IPS-20b (cell line): Measurements from ENCODE around the gene MRM3.
"Not testable (repeated sequence)": the region's sequence is repeated elsewhere in the genome, so short reads cannot be mapped to it uniquely, and the experiment has no call there.

Source experiments
- H3K27ac ChIP-seq: one replicate; pipeline ENCODE4 v1.5.1; 2013; ENCODE audit warnings: low read length
- H3K27me3 ChIP-seq: 2 replicates; pipeline ENCODE4 v1.6.1; 2013; ENCODE audit warnings: mild to moderate bottlenecking, low read length, inconsistent platforms; ENCODE audit not compliant: insufficient read depth
- H3K36me3 ChIP-seq: 2 replicates; pipeline ENCODE4 v1.6.1; 2013; ENCODE audit warnings: low read depth, mild to moderate bottlenecking, inconsistent platforms, low read length, moderate library complexity; ENCODE audit not compliant: insufficient read depth
- H3K4me1 ChIP-seq: 2 replicates; pipeline ENCODE4 v1.6.1; 2013; ENCODE audit warnings: mild to moderate bottlenecking, control low read depth, inconsistent platforms, low read length, moderate library complexity; ENCODE audit not compliant: insufficient read depth
- H3K4me3 ChIP-seq: 2 replicates; pipeline ENCODE4 v1.5.1; 2013; ENCODE audit warnings: mild to moderate bottlenecking, low read length, inconsistent platforms
- H3K9ac ChIP-seq: 2 replicates; pipeline ENCODE4 v1.6.1; 2013; ENCODE audit warnings: low read depth, mild to moderate bottlenecking, inconsistent platforms, low read length, moderate library complexity
- H3K9me3 ChIP-seq: 2 replicates; pipeline ENCODE4 v1.6.1; 2013; ENCODE audit warnings: mild to moderate bottlenecking, low read depth, low read length, inconsistent platforms; ENCODE audit not compliant: insufficient read depth

MRM3 gene

GRCh38 chr17:759964-760363 is 22.2 kb upstream of the MRM3 start:
- Histone ChIP-seq H3K4me1 (no peaks in the 10 kb centered on the region; the same call in 1 of the 2 replicates), H3K36me3 (peaks cover 71% of the 10 kb centered on the region)

GRCh38 chr17:760371-760770 is 21.8 kb upstream of the MRM3 start:
- H3K27me3 ChIP-seq: no peaks in the 10 kb centered on the region
- peaks cover 75% of the 10 kb centered on the region for H3K36me3 ChIP-seq
- no peaks in the 10 kb centered on the region; the same call in 1 of the 2 replicates for H3K4me1 ChIP-seq
- H3K9me3 ChIP-seq: no peaks in the 10 kb centered on the region
- no peak overlapping the region for H3K27ac ChIP-seq
- H3K9ac ChIP-seq: no peak overlapping the region
- no peak overlapping the region for H3K4me3 ChIP-seq

More at GRCh38 chr17:759964-760363, 22.2 kb upstream of the MRM3 start:
- no peaks in the 10 kb centered on the region for H3K9me3 ChIP-seq
- no peaks in the 10 kb centered on the region for H3K27me3 ChIP-seq
- H3K27ac ChIP-seq: no peak overlapping the region
- H3K9ac ChIP-seq: no peak overlapping the region
- no peak overlapping the region for H3K4me3 ChIP-seq

- H3K9me3 ChIP-seq: no peaks in the 10 kb centered on the region
- H3K4me3 ChIP-seq: no peak overlapping the region
- peaks cover 68% of the 10 kb centered on the region for H3K36me3 ChIP-seq
- no peak overlapping the region for H3K9ac ChIP-seq
- no peak overlapping the region for H3K27ac ChIP-seq
- H3K4me1 ChIP-seq: no peaks in the 10 kb centered on the region
- no peaks in the 10 kb centered on the region for H3K27me3 ChIP-seq
Measured at GRCh38 chr17:767076-767475, 15.1 kb upstream of the MRM3 start.

DNA sequence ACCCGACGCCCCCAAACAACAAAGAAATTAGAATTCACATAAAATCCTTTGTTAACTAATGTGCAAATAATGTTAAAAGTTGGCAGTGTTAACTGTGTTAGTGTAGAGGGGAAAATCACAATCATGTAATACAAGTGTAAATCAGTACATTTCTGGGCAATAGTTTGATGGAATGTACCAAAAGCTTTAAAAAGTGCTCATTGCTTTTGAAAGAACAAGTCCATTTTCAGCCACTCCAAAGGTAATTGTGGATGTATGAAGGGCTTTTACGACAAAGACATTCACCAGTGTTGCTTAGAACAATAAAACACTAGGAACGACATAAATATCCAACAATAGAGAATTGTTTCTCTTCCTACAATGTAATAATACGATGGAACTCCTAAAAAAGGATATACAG is 9.1 kb upstream of the MRM3 start:
- no peak overlapping the region for H3K4me3 ChIP-seq
- H3K27ac ChIP-seq: no peak overlapping the region
- H3K27me3 ChIP-seq: no peaks in the 10 kb centered on the region
- H3K36me3 ChIP-seq: peaks cover 86% of the 10 kb centered on the region
- H3K9ac ChIP-seq: no peak overlapping the region
- H3K4me1 ChIP-seq: no peaks in the 10 kb centered on the region
- H3K9me3 ChIP-seq: no peaks in the 10 kb centered on the region

- Histone ChIP-seq H3K4me3 (no peak overlapping the region), H3K27me3 (no peaks in the 10 kb centered on the region), H3K9me3 (no peaks in the 10 kb centered on the region), H3K4me1 (no peaks in the 10 kb centered on the region), H3K9ac (no peak overlapping the region), H3K27ac (no peak overlapping the region), H3K36me3 (peaks cover 92% of the 10 kb centered on the region)
Measured at GRCh38 chr17:773467-774312, 8.5 kb upstream of the MRM3 start.

- Histone ChIP-seq H3K27ac (no peak overlapping the region), H3K9ac (no peak overlapping the region), H3K9me3 (no peaks in the 10 kb centered on the region), H3K4me1 (no peaks in the 10 kb centered on the region), H3K36me3 (peaks cover 90% of the 10 kb centered on the region), H3K27me3 (no peaks in the 10 kb centered on the region), H3K4me3 (no peak overlapping the region)
Measured at GRCh38 chr17:774313-774584, 7.9 kb upstream of the MRM3 start.

DNA sequence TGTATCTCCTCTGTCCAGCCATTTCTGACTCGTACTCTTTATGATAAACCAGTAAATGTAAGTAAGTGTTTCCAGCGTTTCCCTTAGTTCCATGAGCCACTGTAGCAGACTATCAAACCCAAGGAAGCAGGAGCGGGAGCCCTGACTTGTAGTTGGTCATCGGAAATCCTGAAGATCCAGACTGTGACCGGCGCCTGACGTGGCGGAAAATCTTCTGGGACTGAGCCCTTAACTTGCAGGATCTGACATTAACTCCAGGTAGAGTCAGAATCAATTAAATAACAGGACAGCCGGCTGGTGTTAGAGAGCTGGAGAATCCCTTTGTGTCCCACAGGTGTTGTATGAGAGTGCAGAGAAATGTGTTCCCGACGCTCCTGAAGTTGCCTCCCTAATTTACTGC is 4.1 kb upstream of the MRM3 start:
- peaks cover 55% of the 10 kb centered on the region for H3K36me3 ChIP-seq
- no peak overlapping the region for H3K27ac ChIP-seq
- no peaks in the 10 kb centered on the region for H3K27me3 ChIP-seq
- H3K4me3 ChIP-seq: no peak overlapping the region
- no peaks in the 10 kb centered on the region for H3K9me3 ChIP-seq
- no peaks in the 10 kb centered on the region for H3K4me1 ChIP-seq
- no peak overlapping the region for H3K9ac ChIP-seq

GRCh38 chr17:784143-784542 is 2.0 kb downstream of the MRM3 start:
- no peak overlapping the region for H3K9ac ChIP-seq
- H3K27me3 ChIP-seq: no peaks in the 10 kb centered on the region
- H3K36me3 ChIP-seq: peaks cover 47% of the 10 kb centered on the region
- no peak overlapping the region for H3K27ac ChIP-seq
- no peaks in the 10 kb centered on the region for H3K9me3 ChIP-seq
- H3K4me1 ChIP-seq: no peaks in the 10 kb centered on the region
- peak overlapping the region; percentile 95; the same call in 1 of the 2 replicates for H3K4me3 ChIP-seq

DNA sequence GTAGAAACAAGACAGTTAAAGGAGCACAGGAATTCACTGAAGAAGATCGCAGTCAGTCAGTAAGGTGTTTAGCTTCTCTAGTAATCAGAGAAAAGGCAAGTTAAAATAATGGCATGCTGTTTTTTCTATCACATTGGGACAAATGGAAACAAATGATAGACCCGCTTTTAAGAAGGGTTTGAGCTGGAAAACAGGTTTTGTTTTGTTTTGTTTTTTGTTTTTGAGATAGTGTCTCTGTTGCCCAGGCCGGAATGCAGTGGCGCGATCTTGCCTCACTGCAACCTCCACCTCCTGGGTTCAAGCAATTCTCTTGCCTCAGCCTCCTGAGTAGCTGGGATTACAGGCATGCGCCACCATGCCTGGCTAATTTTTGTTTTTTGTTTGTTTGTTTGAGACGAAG is 3.7 kb downstream of the MRM3 start:
- not testable (repeated sequence) for H3K9ac ChIP-seq, H3K9me3 ChIP-seq, H3K4me3 ChIP-seq, H3K27ac ChIP-seq, H3K4me1 ChIP-seq, H3K27me3 ChIP-seq
- H3K36me3 ChIP-seq: peaks cover 60% of the 10 kb centered on the region

DNA sequence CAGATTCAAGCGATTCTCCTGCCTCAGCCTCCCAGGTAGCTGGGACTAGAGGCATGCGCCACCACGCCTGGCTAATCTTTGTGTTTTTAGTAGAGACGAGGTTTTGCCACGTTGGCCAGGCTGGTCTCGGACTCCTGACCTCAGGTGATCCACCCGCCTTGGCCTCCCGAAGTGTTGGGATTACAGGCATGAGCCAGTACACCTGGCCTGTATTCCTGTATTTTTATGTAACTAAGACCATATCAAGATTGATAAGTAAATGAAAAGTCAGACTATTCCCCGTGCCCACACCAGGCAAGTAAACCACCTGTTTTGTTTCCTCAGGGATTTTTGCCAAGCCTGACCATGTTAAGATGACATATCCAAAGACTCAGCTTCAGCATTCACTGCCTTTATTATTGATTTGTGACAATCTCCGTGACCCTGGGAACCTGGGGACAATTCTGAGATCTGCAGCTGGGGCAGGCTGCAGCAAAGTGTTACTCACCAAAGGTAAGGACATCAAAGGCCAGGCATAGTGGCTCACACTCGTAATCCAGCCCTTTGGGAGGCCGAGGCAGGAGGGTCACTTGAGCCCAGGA is 5.6 kb downstream of the MRM3 start:
- Histone ChIP-seq H3K4me1 (no peaks in the 10 kb centered on the region), H3K27me3 (no peaks in the 10 kb centered on the region), H3K9me3 (no peaks in the 10 kb centered on the region), H3K36me3 (peaks cover 78% of the 10 kb centered on the region), H3K9ac (no peak overlapping the region), H3K27ac (no peak overlapping the region), H3K4me3 (no peak overlapping the region)

DNA sequence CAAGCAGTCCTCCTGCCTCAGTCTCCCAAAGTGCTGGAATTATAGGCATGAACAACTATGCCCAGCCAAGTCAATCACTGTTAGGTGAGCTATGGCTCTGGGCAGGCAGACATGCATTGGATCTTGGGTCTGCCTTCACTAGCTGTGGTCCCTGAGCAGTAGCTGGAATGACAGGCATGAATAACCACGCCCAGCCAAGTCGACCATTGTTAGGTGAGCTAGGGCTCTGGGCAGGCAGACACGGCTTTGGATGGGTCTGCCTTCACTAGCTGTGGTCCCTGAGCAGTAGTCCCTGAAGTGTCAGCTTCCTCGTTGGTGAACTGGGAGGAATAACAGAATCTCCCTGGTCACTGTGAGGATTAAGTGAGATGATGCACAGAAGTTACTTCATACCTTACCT is 6.4 kb downstream of the MRM3 start:
- Histone ChIP-seq H3K36me3 (peaks cover 79% of the 10 kb centered on the region), H3K27ac (no peak overlapping the region), H3K9me3 (no peaks in the 10 kb centered on the region), H3K4me1 (no peaks in the 10 kb centered on the region), H3K9ac (no peak overlapping the region), H3K27me3 (no peaks in the 10 kb centered on the region), H3K4me3 (no peak overlapping the region)

DNA sequence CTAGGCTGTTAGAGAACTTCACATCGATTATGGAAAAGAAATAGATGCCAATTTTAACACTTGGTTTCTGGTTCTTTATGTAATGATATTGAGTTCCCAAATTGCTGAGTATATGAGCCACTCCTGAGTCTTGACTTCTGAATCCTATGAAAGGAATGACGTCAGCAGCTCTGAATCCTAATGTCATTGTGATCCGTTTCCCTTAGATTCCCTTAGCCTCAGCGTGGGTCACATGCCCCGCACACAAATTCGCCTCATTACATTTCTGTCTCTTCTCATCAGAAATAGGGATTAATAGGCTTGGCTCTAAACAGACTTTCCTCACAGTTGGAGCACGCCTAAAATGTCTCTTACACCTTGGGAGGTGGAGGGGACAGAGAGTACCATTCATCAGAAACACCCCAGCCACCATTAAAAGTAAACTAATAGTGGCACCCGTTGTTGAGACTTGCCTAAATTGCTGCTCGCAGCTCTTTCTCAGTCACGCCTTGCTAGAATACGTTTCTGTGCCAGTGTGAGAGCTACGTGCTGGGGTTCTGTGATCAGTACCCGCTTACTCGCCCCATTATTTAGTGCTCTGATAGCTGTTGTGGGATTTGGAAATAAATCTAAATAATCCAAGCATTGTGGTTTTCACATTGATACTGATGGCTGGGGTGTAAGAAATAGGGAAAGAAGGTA is 7.1 kb downstream of the MRM3 start:
- Histone ChIP-seq H3K9me3 (no peaks in the 10 kb centered on the region), H3K9ac (no peak overlapping the region), H3K27ac (no peak overlapping the region), H3K27me3 (no peaks in the 10 kb centered on the region), H3K4me1 (no peaks in the 10 kb centered on the region), H3K36me3 (peaks cover 72% of the 10 kb centered on the region), H3K4me3 (no peak overlapping the region)
